Measurements from ENCODE around the gene ANKK1. TPM values are rescaled to one million over a fixed set of nuclear protein-coding genes. Genes with fewer than 3 reads are reported as not detected.

The ANKK1 gene
- total and polyA plus RNA-seq, 4 donors: 0.01 to 0.08 TPM; not detected in 2

- no peak overlapping the region for H3K9ac ChIP-seq (ENCODE audit: low read depth in 1 of 2, low read length in 2 of 2)
- no peak overlapping the region for H3K27ac ChIP-seq (ENCODE audit: low read depth in 1 of 2, low read length in 2 of 2)
- H3K27me3 ChIP-seq (ENCODE audit: control insufficient read depth in 4 of 4, insufficient read depth in 4 of 4, low read length in 3 of 4): peaks cover 0 to 2% (median 0%) of the 10 kb centered on the region in 4 donors
- DNase-seq (ENCODE audit: low spot score): no peak
- H3K36me3 ChIP-seq (ENCODE audit: control insufficient read depth in 4 of 4, insufficient read depth in 3 of 4, low read depth in 1 of 4, low read length in 3 of 4): no peaks in the 10 kb centered on the region
- TF ChIP-seq, protein P1, sequence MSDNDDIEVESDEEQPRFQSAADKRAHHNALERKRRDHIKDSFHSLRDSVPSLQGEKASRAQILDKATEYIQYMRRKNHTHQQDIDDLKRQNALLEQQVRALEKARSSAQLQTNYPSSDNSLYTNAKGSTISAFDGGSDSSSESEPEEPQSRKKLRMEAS (IDR thresholded peaks at IDR 0.05): no peak
- no peak for TF ChIP-seq HNF4A (conservative IDR thresholded peaks at IDR 0.05)
- no peak for TF ChIP-seq ZBTB33 (IDR thresholded peaks at IDR 0.05)
- TF ChIP-seq, protein P2, sequence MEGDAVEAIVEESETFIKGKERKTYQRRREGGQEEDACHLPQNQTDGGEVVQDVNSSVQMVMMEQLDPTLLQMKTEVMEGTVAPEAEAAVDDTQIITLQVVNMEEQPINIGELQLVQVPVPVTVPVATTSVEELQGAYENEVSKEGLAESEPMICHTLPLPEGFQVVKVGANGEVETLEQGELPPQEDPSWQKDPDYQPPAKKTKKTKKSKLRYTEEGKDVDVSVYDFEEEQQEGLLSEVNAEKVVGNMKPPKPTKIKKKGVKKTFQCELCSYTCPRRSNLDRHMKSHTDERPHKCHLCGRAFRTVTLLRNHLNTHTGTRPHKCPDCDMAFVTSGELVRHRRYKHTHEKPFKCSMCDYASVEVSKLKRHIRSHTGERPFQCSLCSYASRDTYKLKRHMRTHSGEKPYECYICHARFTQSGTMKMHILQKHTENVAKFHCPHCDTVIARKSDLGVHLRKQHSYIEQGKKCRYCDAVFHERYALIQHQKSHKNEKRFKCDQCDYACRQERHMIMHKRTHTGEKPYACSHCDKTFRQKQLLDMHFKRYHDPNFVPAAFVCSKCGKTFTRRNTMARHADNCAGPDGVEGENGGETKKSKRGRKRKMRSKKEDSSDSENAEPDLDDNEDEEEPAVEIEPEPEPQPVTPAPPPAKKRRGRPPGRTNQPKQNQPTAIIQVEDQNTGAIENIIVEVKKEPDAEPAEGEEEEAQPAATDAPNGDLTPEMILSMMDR (IDR thresholded peaks at IDR 0.05; ENCODE audit: low read depth, low read length, missing input control): no peak
- TF ChIP-seq RXRA (IDR thresholded peaks at IDR 0.05): no peak
- TF ChIP-seq GABPA (IDR thresholded peaks at IDR 0.05 in 1 of 2, conservative IDR thresholded peaks at IDR 0.05 in 1 of 2): no peak
- no peak for TF ChIP-seq EGR1 (IDR thresholded peaks at IDR 0.05; ENCODE audit: low read depth in 2 of 2)
- no peak for TF ChIP-seq FOXA2 (IDR thresholded peaks at IDR 0.05)
- no peak for TF ChIP-seq YY1 (IDR thresholded peaks at IDR 0.05)
- TF ChIP-seq, protein P3, sequence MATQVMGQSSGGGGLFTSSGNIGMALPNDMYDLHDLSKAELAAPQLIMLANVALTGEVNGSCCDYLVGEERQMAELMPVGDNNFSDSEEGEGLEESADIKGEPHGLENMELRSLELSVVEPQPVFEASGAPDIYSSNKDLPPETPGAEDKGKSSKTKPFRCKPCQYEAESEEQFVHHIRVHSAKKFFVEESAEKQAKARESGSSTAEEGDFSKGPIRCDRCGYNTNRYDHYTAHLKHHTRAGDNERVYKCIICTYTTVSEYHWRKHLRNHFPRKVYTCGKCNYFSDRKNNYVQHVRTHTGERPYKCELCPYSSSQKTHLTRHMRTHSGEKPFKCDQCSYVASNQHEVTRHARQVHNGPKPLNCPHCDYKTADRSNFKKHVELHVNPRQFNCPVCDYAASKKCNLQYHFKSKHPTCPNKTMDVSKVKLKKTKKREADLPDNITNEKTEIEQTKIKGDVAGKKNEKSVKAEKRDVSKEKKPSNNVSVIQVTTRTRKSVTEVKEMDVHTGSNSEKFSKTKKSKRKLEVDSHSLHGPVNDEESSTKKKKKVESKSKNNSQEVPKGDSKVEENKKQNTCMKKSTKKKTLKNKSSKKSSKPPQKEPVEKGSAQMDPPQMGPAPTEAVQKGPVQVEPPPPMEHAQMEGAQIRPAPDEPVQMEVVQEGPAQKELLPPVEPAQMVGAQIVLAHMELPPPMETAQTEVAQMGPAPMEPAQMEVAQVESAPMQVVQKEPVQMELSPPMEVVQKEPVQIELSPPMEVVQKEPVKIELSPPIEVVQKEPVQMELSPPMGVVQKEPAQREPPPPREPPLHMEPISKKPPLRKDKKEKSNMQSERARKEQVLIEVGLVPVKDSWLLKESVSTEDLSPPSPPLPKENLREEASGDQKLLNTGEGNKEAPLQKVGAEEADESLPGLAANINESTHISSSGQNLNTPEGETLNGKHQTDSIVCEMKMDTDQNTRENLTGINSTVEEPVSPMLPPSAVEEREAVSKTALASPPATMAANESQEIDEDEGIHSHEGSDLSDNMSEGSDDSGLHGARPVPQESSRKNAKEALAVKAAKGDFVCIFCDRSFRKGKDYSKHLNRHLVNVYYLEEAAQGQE (IDR thresholded peaks at IDR 0.05): no peak
- 82% methylated on average over 9 of the region's 9 CpGs for WGBS
- H3K4me3 ChIP-seq (ENCODE audit: low read depth in 1 of 3, low read length in 3 of 3): no peak overlapping the region
- H3K9me3 ChIP-seq (ENCODE audit: control insufficient read depth in 4 of 4, low read length in 3 of 4): no peaks in the 10 kb centered on the region
- no peaks in the 10 kb centered on the region for H3K4me1 ChIP-seq (ENCODE audit: control insufficient read depth in 4 of 4, insufficient read depth in 4 of 4, low read length in 3 of 4)
Measured at GRCh38 chr11:113408887-113409286, 21.3 kb downstream of the ANKK1 start.

DNA sequence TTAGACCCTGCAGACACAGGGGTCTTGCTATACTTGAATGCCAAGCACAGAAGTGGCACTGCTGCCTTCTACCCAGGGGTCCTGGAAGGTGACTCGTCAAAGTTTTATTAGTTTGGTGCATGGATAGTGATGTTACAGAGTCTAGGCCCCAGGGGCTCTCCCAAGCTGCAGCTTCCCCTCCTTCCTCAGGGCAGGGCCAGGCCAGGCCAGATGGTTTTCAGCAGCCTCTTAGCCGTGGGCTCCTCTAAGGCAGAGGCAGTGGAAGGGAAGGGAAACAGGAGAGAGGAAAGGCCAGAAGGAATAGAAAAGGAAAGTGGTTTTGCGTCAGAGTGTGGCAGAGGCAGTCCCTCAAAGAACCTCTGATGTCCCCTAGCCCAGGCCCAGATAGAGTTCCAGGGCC lies 21.9 kb downstream of the ANKK1 start:
- no peak overlapping the region for H3K27ac ChIP-seq (ENCODE audit: low read depth in 1 of 2, low read length in 2 of 2)
- DNase-seq (ENCODE audit: low spot score): no peak
- H3K9ac ChIP-seq (ENCODE audit: low read depth in 1 of 2, low read length in 2 of 2): no peak overlapping the region
- no peaks in the 10 kb centered on the region for H3K9me3 ChIP-seq (ENCODE audit: control insufficient read depth in 4 of 4, low read length in 3 of 4)
- no peaks in the 10 kb centered on the region for H3K4me1 ChIP-seq (ENCODE audit: control insufficient read depth in 4 of 4, insufficient read depth in 4 of 4, low read length in 3 of 4)
- WGBS: 82% methylated on average over 3 of the region's 3 CpGs
- H3K27me3 ChIP-seq (ENCODE audit: control insufficient read depth in 4 of 4, insufficient read depth in 4 of 4, low read length in 3 of 4): peaks cover 0 to 2% (median 0%) of the 10 kb centered on the region in 4 donors
- H3K36me3 ChIP-seq (ENCODE audit: control insufficient read depth in 4 of 4, insufficient read depth in 3 of 4, low read depth in 1 of 4, low read length in 3 of 4): no peaks in the 10 kb centered on the region
- TF ChIP-seq, protein P3 (IDR thresholded peaks at IDR 0.05): no peak
- TF ChIP-seq YY1 (IDR thresholded peaks at IDR 0.05) (no peak), TAF1 (conservative IDR thresholded peaks at IDR 0.05) (no peak)
- H3K4me3 ChIP-seq (ENCODE audit: low read depth in 1 of 3, low read length in 3 of 3): no peak overlapping the region

Data from liver (tissue), 9 donors.